Bronchial epithelial cell (primary cell): Measurements from ENCODE around the gene TBC1D13. TPM values are rescaled to one million over a fixed set of nuclear protein-coding genes. Genes with fewer than 3 reads are reported as not detected.
A peak's percentile ranks its signal among the peaks of the same experiment; 100 is the strongest.

Experiments used
- DNase-seq: peaks from one replicate; pipeline ENCODE4 v3.0.0-alpha.2; 2010; ENCODE audit warnings: low read depth
- FAIRE-seq: peaks from 2 replicates; lab custom pipeline; 2011; peaks lifted over from hg19 to GRCh38; lab: Jason Lieb, UNC
- H3K27me3 ChIP-seq: 2 replicates; pipeline ENCODE4 v1.5.1; 2011; ENCODE audit warnings: low read length; ENCODE audit not compliant: control insufficient read depth, insufficient read depth
- H3K36me3 ChIP-seq: 2 replicates; pipeline ENCODE4 v1.5.1; 2011; ENCODE audit warnings: low read length; ENCODE audit not compliant: control insufficient read depth, insufficient read depth
- H3K4me3 ChIP-seq: 2 replicates; pipeline ENCODE4 v1.5.1; 2011; ENCODE audit warnings: mild to moderate bottlenecking, low read depth, low read length, control low read depth
- CTCF ChIP-seq: IDR thresholded peaks from 2 replicates; pipeline ENCODE4 v1.5.1; 2011; ENCODE audit warnings: mild to moderate bottlenecking, moderate library complexity, low read length, control low read depth, inconsistent platforms; ENCODE audit not compliant: insufficient read depth, severe bottlenecking
- total RNA-seq: library from RNA; depleted of rRNA; stranded (reverse); fragments of >200 nt; gene quantifications from 2 replicates; pipeline ENCODE4 v1.2.1, GENCODE V29; 2014

TBC1D13 gene
- total RNA-seq, 1 donor from 2014 or later: 12.6 TPM

- Histone ChIP-seq H3K27me3 (no peaks in the 10 kb centered on the region), H3K4me3 (no peak overlapping the region), H3K36me3 (peaks cover 8% of the 10 kb centered on the region)
- no peak for FAIRE-seq
- no peak for TF ChIP-seq CTCF
- no peak for DNase-seq
These were observed 46.6 kb downstream of the TBC1D13 start for GRCh38 chr9:128833696-128834095.

- no peak for TF ChIP-seq CTCF
- no peak for DNase-seq
- H3K4me3 ChIP-seq: no peak overlapping the region
- H3K27me3 ChIP-seq: no peaks in the 10 kb centered on the region
- peaks cover 8% of the 10 kb centered on the region for H3K36me3 ChIP-seq
- no peak for FAIRE-seq
These were observed 48.5 kb downstream of the TBC1D13 start for GRCh38 chr9:128835246-128836210.

- H3K27me3 ChIP-seq: no peaks in the 10 kb centered on the region
- no peak overlapping the region for H3K4me3 ChIP-seq
- FAIRE-seq (peak; percentile 68), DNase-seq (no peak)
- H3K36me3 ChIP-seq: peaks cover 8% of the 10 kb centered on the region
- TF ChIP-seq CTCF: no peak
These were observed 49.6 kb downstream of the TBC1D13 start for GRCh38 chr9:128836509-128837145.

GRCh38 chr9:128838338-128838737, 51.3 kb downstream of the TBC1D13 start:
- H3K27me3 ChIP-seq: no peaks in the 10 kb centered on the region
- TF ChIP-seq CTCF: no peak
- no peak for DNase-seq
- no peak overlapping the region for H3K4me3 ChIP-seq
- FAIRE-seq: no peak
- peaks cover 7% of the 10 kb centered on the region for H3K36me3 ChIP-seq

GRCh38 chr9:128840524-128840923, 53.5 kb downstream of the TBC1D13 start:
- Histone ChIP-seq H3K4me3 (no peak overlapping the region), H3K27me3 (no peaks in the 10 kb centered on the region), H3K36me3 (peaks cover 2% of the 10 kb centered on the region)
- FAIRE-seq (no peak), DNase-seq (no peak)
- TF ChIP-seq CTCF: no peak
